HEK293 (cell line): ENCODE measurements around the gene PARP2.

ENCODE experiments used
- CTCF ChIA-PET: fragments of 350-600 bp; formaldehyde crosslinking; extraction: SDS; loops from one replicate; lab custom pipeline; 2021; ENCODE audit warnings: antibody characterized with exemption; lab: Yijun Ruan, JAX
- POLR2A ChIA-PET: fragments of 300-600 bp; formaldehyde crosslinking; extraction: SDS; loops from one replicate; lab custom pipeline; 2020; ENCODE audit warnings: antibody characterized with exemption, inconsistent platforms; lab: Yijun Ruan, JAX
- H3K27ac ChIP-seq: fragments of 200-500 bp; sonication (Bioruptor generic); 2 replicates; pipeline ENCODE4 v1.5.1; 2014; ENCODE audit warnings: low read depth, low read length, control low read depth, inconsistent platforms; ENCODE audit errors: extremely low read depth
- H3K36me3 ChIP-seq, 2 experiments: fragments of 200-500 bp in 1 of 2; sonication (Bioruptor generic) in 1 of 2; 1 replicate in 1 of 2; 2 replicates in 1 of 2; pipeline ENCODE4 v1.5.1; 2014 to 2017; ENCODE audit warnings: inconsistent platforms in 2 of 2, low read length in 2 of 2; ENCODE audit not compliant: control insufficient read depth in 2 of 2, insufficient read depth in 1 of 2
- H3K4me1 ChIP-seq: fragments of 200-500 bp; sonication (Bioruptor generic); 2 replicates; pipeline ENCODE4 v1.5.1; 2014; ENCODE audit warnings: mild to moderate bottlenecking, low read length, inconsistent platforms; ENCODE audit not compliant: control insufficient read depth, insufficient read depth
- H3K4me3 ChIP-seq: 2 replicates; pipeline ENCODE4 v1.5.1; 2011; ENCODE audit warnings: low read depth, mild to moderate bottlenecking, control low read depth, low read length, moderate library complexity
- H3K9me3 ChIP-seq: fragments of 200-500 bp; sonication (Bioruptor generic); 2 replicates; pipeline ENCODE4 v1.5.1; 2014; ENCODE audit warnings: low read depth, low read length, inconsistent platforms; ENCODE audit not compliant: control insufficient read depth, insufficient read depth
- ATF2 ChIP-seq: fragments of 450-650 bp; formaldehyde crosslinking; IDR thresholded peaks from 2 replicates; pipeline ENCODE4 v1.5.1; 2016; ENCODE audit warnings: missing biosample characterization, missing genetic modification characterization, low read depth
- HOXC10 ChIP-seq: sonication (generic); formaldehyde crosslinking; IDR thresholded peaks from 2 replicates; pipeline ENCODE4 v1.8.1; 2023; ENCODE audit warnings: mild to moderate bottlenecking, missing genetic modification reagents
- IKZF3 ChIP-seq: fragments of 450-650 bp; IDR thresholded peaks from 2 replicates; pipeline ENCODE4 v1.5.0; 2018; ENCODE audit warnings: missing biosample characterization, mild to moderate bottlenecking, missing genetic modification characterization, moderate library complexity
- KLF1 ChIP-seq: fragments of 450-650 bp; formaldehyde crosslinking; IDR thresholded peaks from 2 replicates; pipeline ENCODE4 v1.5.1; 2016; ENCODE audit warnings: missing biosample characterization, missing genetic modification characterization
- MZF1 ChIP-seq: fragments of 450-650 bp; formaldehyde crosslinking; IDR thresholded peaks from 2 replicates; pipeline ENCODE4 v1.5.1; 2017; ENCODE audit warnings: missing biosample characterization, missing genetic modification characterization, borderline replicate concordance
- PRDM4 ChIP-seq: fragments of 450-650 bp; formaldehyde crosslinking; IDR thresholded peaks from 2 replicates; pipeline ENCODE4 v1.5.1; 2017; ENCODE audit warnings: missing biosample characterization, missing genetic modification characterization
- YY2 ChIP-seq: fragments of 450-650 bp; formaldehyde crosslinking; IDR thresholded peaks from 2 replicates; pipeline ENCODE4 v1.5.1; 2016; ENCODE audit warnings: missing biosample characterization, missing genetic modification characterization
- ZFP41 ChIP-seq: fragments of 450-650 bp; formaldehyde crosslinking; IDR thresholded peaks from 2 replicates; pipeline ENCODE4 v1.5.1; 2016; ENCODE audit warnings: missing biosample characterization, missing genetic modification characterization, borderline replicate concordance
- ZNF155 ChIP-seq: fragments of 450-650 bp; formaldehyde crosslinking; IDR thresholded peaks from 2 replicates; pipeline ENCODE4 v1.5.1; 2016; ENCODE audit warnings: missing biosample characterization, missing genetic modification characterization
- ZNF169 ChIP-seq: fragments of 450-650 bp; formaldehyde crosslinking; IDR thresholded peaks from 2 replicates; pipeline ENCODE4 v1.5.1; 2016; ENCODE audit warnings: missing biosample characterization, missing genetic modification characterization
- ZNF18 ChIP-seq: fragments of 450-650 bp; formaldehyde crosslinking; IDR thresholded peaks from 2 replicates; pipeline ENCODE4 v1.5.1; 2016; ENCODE audit warnings: missing biosample characterization, missing genetic modification characterization
- ZNF221 ChIP-seq: fragments of 450-650 bp; formaldehyde crosslinking; IDR thresholded peaks from 2 replicates; pipeline ENCODE4 v1.5.1; 2017; ENCODE audit warnings: missing biosample characterization, missing genetic modification characterization, borderline replicate concordance
- ZNF24 ChIP-seq: fragments of 450-650 bp; formaldehyde crosslinking; IDR thresholded peaks from 2 replicates; pipeline ENCODE4 v1.5.1; 2016; ENCODE audit warnings: missing biosample characterization, missing genetic modification characterization
- ZNF350 ChIP-seq: fragments of 450-650 bp; formaldehyde crosslinking; IDR thresholded peaks from 2 replicates; pipeline ENCODE4 v1.5.0; 2017; ENCODE audit warnings: missing biosample characterization, mild to moderate bottlenecking, missing genetic modification characterization
- ZNF473 ChIP-seq: fragments of 450-650 bp; formaldehyde crosslinking; IDR thresholded peaks from 2 replicates; pipeline ENCODE4 v1.5.1; 2017; ENCODE audit warnings: missing biosample characterization, missing genetic modification characterization
- ZNF585B ChIP-seq: fragments of 450-650 bp; formaldehyde crosslinking; IDR thresholded peaks from 2 replicates; pipeline ENCODE4 v1.5.1; 2016; ENCODE audit warnings: missing biosample characterization, missing genetic modification characterization
- ZNF654 ChIP-seq: fragments of 450-650 bp; formaldehyde crosslinking; IDR thresholded peaks from 2 replicates; pipeline ENCODE4 v1.5.1; 2016; ENCODE audit warnings: low read depth, missing biosample characterization, missing genetic modification characterization
- ZNF658 ChIP-seq: fragments of 450-650 bp; formaldehyde crosslinking; IDR thresholded peaks from 2 replicates; pipeline ENCODE4; 2016; ENCODE audit warnings: missing biosample characterization, missing genetic modification characterization
- ZNF701 ChIP-seq: fragments of 450-650 bp; formaldehyde crosslinking; IDR thresholded peaks from 2 replicates; pipeline ENCODE4 v1.5.1; 2016; ENCODE audit warnings: missing biosample characterization, missing genetic modification characterization
- TF ChIP-seq, protein P1 (sequence below): fragments of 450-650 bp; formaldehyde crosslinking; IDR thresholded peaks from 2 replicates; pipeline ENCODE4 v1.5.1; 2016; ENCODE audit warnings: missing biosample characterization, missing genetic modification characterization
- TF ChIP-seq, protein P2 (sequence below): sonication (generic); formaldehyde crosslinking; IDR thresholded peaks from 2 replicates; pipeline ENCODE4 v1.8.1; 2022; ENCODE audit warnings: mild to moderate bottlenecking, moderate library complexity, missing genetic modification reagents

The PARP2 gene

GRCh38 chr14:20375471-20375870, 32.0 kb downstream of the PARP2 start:
- H3K4me1 ChIP-seq: no peaks in the 10 kb centered on the region
- no peak overlapping the region for H3K27ac ChIP-seq
- POLR2A ChIA-PET: interaction anchor here (0.7 kb wide), 1 partner anchor 56 kb away, joined by 3 read pairs; no protein-coding TSS in a partner anchor
- TF ChIP-seq YY2: no peak
- no peak for TF ChIP-seq PRDM4 (tag by site-specific recombination)
- TF ChIP-seq ZNF169 (tag by site-specific recombination): no peak
- no peak for TF ChIP-seq ATF2 (tag by site-specific recombination)
- TF ChIP-seq ZNF221 (tag by site-specific recombination): no peak
- TF ChIP-seq MZF1 (tag by site-specific recombination): no peak
- TF ChIP-seq ZNF585B (tag by site-specific recombination): no peak
- TF ChIP-seq ZNF18: no peak
- no peak for TF ChIP-seq ZNF155 (tag by site-specific recombination)
- TF ChIP-seq, protein P1, sequence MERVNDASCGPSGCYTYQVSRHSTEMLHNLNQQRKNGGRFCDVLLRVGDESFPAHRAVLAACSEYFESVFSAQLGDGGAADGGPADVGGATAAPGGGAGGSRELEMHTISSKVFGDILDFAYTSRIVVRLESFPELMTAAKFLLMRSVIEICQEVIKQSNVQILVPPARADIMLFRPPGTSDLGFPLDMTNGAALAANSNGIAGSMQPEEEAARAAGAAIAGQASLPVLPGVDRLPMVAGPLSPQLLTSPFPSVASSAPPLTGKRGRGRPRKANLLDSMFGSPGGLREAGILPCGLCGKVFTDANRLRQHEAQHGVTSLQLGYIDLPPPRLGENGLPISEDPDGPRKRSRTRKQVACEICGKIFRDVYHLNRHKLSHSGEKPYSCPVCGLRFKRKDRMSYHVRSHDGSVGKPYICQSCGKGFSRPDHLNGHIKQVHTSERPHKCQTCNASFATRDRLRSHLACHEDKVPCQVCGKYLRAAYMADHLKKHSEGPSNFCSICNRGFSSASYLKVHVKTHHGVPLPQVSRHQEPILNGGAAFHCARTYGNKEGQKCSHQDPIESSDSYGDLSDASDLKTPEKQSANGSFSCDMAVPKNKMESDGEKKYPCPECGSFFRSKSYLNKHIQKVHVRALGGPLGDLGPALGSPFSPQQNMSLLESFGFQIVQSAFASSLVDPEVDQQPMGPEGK (tag by site-specific recombination): no peak
- TF ChIP-seq ZNF350 (tag by site-specific recombination): no peak
- no peak for TF ChIP-seq ZNF701 (tag by site-specific recombination)
- TF ChIP-seq ZNF658 (tag by site-specific recombination): no peak
- TF ChIP-seq IKZF3 (tag by site-specific recombination): no peak
- TF ChIP-seq ZFP41 (tag by site-specific recombination): no peak
- TF ChIP-seq KLF1: no peak
- no peak for TF ChIP-seq ZNF473 (tag by site-specific recombination)
- TF ChIP-seq ZNF24 (tag by site-specific recombination): no peak
- TF ChIP-seq HOXC10 (CRISPR knock-in tag): no peak
- H3K9me3 ChIP-seq: no peaks in the 10 kb centered on the region
- H3K36me3 ChIP-seq: peaks cover 8 to 88% of the 10 kb centered on the region in 2 experiments
- no peak overlapping the region for H3K4me3 ChIP-seq
- CTCF ChIA-PET: interaction anchor here (1.3 kb wide), 1 partner anchor 48 kb away, joined by 4 read pairs; no protein-coding TSS in a partner anchor

GRCh38 chr14:20376071-20376588, 32.7 kb downstream of the PARP2 start:
- no peaks in the 10 kb centered on the region for H3K9me3 ChIP-seq
- TF ChIP-seq, protein P2, sequence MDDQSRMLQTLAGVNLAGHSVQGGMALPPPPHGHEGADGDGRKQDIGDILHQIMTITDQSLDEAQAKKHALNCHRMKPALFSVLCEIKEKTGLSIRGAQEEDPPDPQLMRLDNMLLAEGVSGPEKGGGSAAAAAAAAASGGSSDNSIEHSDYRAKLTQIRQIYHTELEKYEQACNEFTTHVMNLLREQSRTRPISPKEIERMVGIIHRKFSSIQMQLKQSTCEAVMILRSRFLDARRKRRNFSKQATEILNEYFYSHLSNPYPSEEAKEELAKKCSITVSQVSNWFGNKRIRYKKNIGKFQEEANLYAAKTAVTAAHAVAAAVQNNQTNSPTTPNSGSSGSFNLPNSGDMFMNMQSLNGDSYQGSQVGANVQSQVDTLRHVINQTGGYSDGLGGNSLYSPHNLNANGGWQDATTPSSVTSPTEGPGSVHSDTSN: no peak
- TF ChIP-seq ZNF654 (tag by site-specific recombination): no peak

More at GRCh38 chr14:20376071-20376588, 32.7 kb downstream of the PARP2 start:
- Histone ChIP-seq H3K4me1 (no peaks in the 10 kb centered on the region), H3K27ac (no peak overlapping the region), H3K36me3 (peaks cover 10 to 88% of the 10 kb centered on the region in 2 experiments; a peak in 2 of 3 replicates), H3K4me3 (no peak overlapping the region)
- ChIA-PET POLR2A (no interaction called here), CTCF (interaction anchor here (1.3 kb wide), 1 partner anchor 49 kb away, joined by 4 read pairs; no protein-coding TSS in a partner anchor)
